Measurements from ENCODE around the gene OLFM1. TPM values are rescaled to one million over a fixed set of nuclear protein-coding genes. Genes with fewer than 3 reads are reported as not detected.
A peak's percentile ranks its signal among the peaks of the same experiment; 100 is the strongest.

Gene OLFM1
- total RNA-seq: 10 to 100 TPM; 17.4 to 25.2 (median 22.1) TPM

DNA sequence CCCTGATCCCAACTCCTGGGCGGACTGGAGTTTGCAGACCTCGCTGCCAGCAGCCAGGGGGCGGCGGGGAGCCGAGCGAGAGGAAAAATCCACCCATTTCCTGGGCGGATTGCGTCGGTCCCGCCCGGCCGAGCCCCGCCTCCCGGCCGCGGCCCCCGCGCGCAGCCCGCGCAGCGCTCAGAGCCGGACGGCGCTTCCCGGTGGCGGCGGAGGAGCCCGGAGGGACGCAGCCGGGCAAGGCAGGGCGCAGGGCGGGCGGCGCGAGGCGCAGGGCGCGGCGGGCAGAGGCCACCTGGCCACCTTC lies at the start of gene OLFM1:
OLFM1 (plus strand) TSS at position 180 of the 304 bp plus-strand sequence. CDS start 322 bp downstream, outside the sequence.
- no peaks in the 10 kb centered on the region for H3K9me3 ChIP-seq
- intact Hi-C loops (cut with DNase I; ENCODE audit: low total_unique reads): loop anchor here (10.0 kb wide), 1 partner anchor 317 kb away; no protein-coding TSS in a partner anchor
- peak; percentile 50 to 77 for DNase-seq (ENCODE audit: low spot score in 2 of 2)
- peak within 1 kb of the TSS; percentile 41 to 72 (median 49) for H3K4me3 ChIP-seq
- no peak within 1 kb of the TSS for H3K27ac ChIP-seq
- no peaks in the 10 kb centered on the region for H3K36me3 ChIP-seq
- TF ChIP-seq POLR2AphosphoS5 (IDR thresholded peaks at IDR 0.05) (no peak), POLR2A (IDR thresholded peaks at IDR 0.05) (no peak)
- TF ChIP-seq, protein P1, sequence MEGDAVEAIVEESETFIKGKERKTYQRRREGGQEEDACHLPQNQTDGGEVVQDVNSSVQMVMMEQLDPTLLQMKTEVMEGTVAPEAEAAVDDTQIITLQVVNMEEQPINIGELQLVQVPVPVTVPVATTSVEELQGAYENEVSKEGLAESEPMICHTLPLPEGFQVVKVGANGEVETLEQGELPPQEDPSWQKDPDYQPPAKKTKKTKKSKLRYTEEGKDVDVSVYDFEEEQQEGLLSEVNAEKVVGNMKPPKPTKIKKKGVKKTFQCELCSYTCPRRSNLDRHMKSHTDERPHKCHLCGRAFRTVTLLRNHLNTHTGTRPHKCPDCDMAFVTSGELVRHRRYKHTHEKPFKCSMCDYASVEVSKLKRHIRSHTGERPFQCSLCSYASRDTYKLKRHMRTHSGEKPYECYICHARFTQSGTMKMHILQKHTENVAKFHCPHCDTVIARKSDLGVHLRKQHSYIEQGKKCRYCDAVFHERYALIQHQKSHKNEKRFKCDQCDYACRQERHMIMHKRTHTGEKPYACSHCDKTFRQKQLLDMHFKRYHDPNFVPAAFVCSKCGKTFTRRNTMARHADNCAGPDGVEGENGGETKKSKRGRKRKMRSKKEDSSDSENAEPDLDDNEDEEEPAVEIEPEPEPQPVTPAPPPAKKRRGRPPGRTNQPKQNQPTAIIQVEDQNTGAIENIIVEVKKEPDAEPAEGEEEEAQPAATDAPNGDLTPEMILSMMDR (IDR thresholded peaks at IDR 0.05): peak in 1 of 3 donors; percentile 66
- peaks cover 0 to 11% of the 10 kb centered on the region in 2 donors for H3K4me1 ChIP-seq
- H3K27me3 ChIP-seq: peaks cover 0 to 29% of the 10 kb centered on the region in 2 donors

DNA sequence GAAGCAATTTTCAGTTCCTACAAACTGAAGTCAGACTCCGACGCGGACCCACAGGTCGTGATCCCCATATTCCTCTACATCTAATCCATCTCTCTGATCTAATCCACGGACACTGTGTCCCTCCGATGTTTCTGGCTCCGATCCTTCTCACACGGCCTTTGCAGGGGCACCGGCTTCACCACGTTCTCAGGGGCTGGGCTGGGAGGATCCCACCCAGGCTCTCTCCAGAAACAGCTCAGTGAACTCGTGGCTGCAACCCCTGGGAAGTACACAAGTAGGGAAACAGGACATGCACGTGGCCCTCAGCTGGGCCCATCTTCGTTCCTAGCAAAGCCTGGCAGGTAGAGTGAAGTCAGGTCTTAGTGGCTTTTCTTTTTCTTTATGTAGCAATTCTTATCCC lies 49.1 kb upstream of the OLFM1 start:
- intact Hi-C loops (cut with DNase I; ENCODE audit: low total_unique reads): no loop called here

DNA sequence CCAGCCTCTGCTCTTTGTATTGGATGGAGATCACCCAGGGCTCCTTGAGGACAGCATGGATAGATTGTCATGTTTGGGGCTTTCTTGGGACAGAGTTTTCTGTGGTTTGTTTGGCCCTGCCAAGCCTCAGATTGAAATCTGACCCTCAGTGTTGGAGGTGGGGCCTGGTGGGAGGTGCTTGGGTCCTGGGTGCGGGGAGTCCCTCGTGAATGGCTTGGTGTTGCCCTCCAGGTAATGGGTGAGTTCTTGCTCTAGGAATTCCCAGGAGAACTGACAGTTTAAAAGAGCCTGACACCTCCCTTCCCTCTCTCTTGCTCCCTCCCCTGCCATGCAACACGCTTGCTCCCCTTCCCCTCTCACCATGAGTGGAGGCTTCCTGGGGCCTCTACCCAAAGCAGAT lies 48.6 kb upstream of the OLFM1 start:
- peak in 1 of 2 donors; percentile 6 for DNase-seq (ENCODE audit: low spot score in 2 of 2)
- H3K36me3 ChIP-seq: no peaks in the 10 kb centered on the region
- H3K4me1 ChIP-seq: no peaks in the 10 kb centered on the region
- H3K27ac ChIP-seq: no peak overlapping the region
- TF ChIP-seq, protein P1 (IDR thresholded peaks at IDR 0.05): no peak
- TF ChIP-seq POLR2A (IDR thresholded peaks at IDR 0.05): no peak
- no peak for TF ChIP-seq POLR2AphosphoS5 (IDR thresholded peaks at IDR 0.05)
- H3K4me3 ChIP-seq: no peak overlapping the region
- no peaks in the 10 kb centered on the region for H3K9me3 ChIP-seq
- intact Hi-C loops (cut with DNase I; ENCODE audit: low total_unique reads): no loop called here
- peaks cover 0 to 10% of the 10 kb centered on the region in 2 donors for H3K27me3 ChIP-seq

More for the DNA sequence above, 49.1 kb upstream of the OLFM1 start:
- Histone ChIP-seq H3K9me3 (no peaks in the 10 kb centered on the region), H3K4me3 (no peak overlapping the region), H3K27ac (no peak overlapping the region), H3K36me3 (no peaks in the 10 kb centered on the region), H3K4me1 (no peaks in the 10 kb centered on the region), H3K27me3 (peaks cover 0 to 10% of the 10 kb centered on the region in 2 donors)
- no peak for TF ChIP-seq POLR2A (IDR thresholded peaks at IDR 0.05)
- TF ChIP-seq POLR2AphosphoS5 (IDR thresholded peaks at IDR 0.05): no peak
- TF ChIP-seq, protein P1 (IDR thresholded peaks at IDR 0.05): no peak
- DNase-seq (ENCODE audit: low spot score in 2 of 2): peak in 1 of 2 donors; percentile 34

DNA sequence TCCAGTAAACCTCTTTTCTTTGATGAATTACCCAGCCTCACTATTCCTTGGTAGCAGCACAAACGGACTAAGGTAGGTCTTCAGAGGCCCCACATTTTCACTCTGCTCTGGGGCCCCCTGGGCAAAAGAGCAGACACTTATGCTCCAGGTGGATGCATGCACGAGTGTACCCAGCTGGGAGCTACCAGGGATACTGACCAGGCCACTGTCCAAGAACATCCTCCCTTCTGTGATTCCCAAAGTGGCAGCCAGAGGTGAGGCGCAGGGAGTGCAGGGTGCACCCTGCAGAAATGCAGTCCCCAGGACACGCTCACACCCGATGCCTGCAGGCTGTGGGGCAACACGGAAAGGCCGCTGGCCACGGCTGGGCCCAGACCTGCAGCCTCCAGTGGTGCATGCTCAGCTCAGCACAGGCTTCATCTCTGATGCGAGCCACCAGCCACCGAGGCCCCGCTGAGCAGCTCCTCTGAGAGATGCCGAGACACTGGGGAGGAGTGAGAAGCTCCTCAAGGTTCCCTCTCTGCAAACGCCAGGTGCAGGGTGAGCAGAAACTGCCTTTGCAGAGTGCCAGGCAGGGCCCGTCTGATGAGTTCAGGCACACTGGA lies 48.1 kb upstream of the OLFM1 start:
- intact Hi-C loops (cut with DNase I; ENCODE audit: low total_unique reads): no loop called here
- DNase-seq (ENCODE audit: low spot score in 2 of 2): peak in 1 of 2 donors; percentile 41
- TF ChIP-seq POLR2A (IDR thresholded peaks at IDR 0.05) (no peak), POLR2AphosphoS5 (IDR thresholded peaks at IDR 0.05) (no peak)
- TF ChIP-seq, protein P1 (IDR thresholded peaks at IDR 0.05): no peak
- no peaks in the 10 kb centered on the region for H3K9me3 ChIP-seq
- H3K27ac ChIP-seq: no peak overlapping the region
- no peak overlapping the region for H3K4me3 ChIP-seq
- H3K4me1 ChIP-seq: no peaks in the 10 kb centered on the region
- H3K36me3 ChIP-seq: no peaks in the 10 kb centered on the region
- peaks cover 0 to 10% of the 10 kb centered on the region in 2 donors for H3K27me3 ChIP-seq

DNA sequence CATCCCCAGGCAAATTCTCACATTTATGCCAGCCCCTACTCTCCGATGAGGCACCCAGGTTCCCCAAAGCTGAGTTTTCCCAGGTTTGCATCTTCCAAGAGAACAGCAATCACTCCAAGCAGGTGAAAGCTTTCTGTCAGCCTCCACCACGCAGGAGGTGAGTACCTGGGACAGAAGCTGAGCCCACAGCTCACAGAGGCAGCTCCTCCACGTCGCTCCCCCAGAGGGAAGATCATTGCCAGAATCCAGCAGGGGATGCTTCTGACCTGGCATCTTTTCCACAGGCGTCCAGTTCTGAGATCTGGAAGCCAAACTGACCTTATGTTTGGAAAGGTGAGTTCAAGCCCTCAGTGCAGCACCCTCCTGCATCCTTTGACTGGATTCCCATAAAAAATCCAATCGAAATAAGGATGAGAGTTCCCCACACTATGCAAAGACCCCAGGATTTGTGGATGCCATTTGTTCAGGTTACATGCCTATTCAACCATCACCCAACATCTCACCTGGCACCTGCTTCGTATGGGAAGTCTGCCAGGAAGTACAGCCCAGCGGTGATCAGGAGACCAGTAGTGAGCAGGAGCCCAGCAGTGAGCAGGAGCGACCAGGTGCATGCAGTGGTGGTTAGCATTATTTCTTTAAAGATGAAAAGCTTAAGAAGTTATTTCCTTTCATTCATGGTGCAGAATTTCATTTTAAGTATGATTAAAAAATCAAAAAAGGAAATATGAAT lies 47.4 kb upstream of the OLFM1 start:
- H3K36me3 ChIP-seq: no peaks in the 10 kb centered on the region
- no peak overlapping the region for H3K27ac ChIP-seq
- peak in 1 of 2 donors; percentile 46 for DNase-seq (ENCODE audit: low spot score in 2 of 2)
- peaks cover 0 to 10% of the 10 kb centered on the region in 2 donors for H3K27me3 ChIP-seq
- intact Hi-C loops (cut with DNase I; ENCODE audit: low total_unique reads): no loop called here
- H3K4me1 ChIP-seq: no peaks in the 10 kb centered on the region
- H3K4me3 ChIP-seq: no peak overlapping the region
- TF ChIP-seq, protein P1 (IDR thresholded peaks at IDR 0.05): no peak
- TF ChIP-seq POLR2AphosphoS5 (IDR thresholded peaks at IDR 0.05): no peak
- TF ChIP-seq POLR2A (IDR thresholded peaks at IDR 0.05): no peak
- H3K9me3 ChIP-seq: no peaks in the 10 kb centered on the region

Measured in breast epithelium (tissue), 4 donors.